HG03139 (cell line): Measurements from ENCODE around the gene ACOXL.

ENCODE experiments used
- ATAC-seq: cut with Tn5 transposase; IDR thresholded peaks from one replicate; pipeline ENCODE4 v1.9.1; 2021; ENCODE audit not compliant: unreplicated experiment

ACOXL gene

DNA sequence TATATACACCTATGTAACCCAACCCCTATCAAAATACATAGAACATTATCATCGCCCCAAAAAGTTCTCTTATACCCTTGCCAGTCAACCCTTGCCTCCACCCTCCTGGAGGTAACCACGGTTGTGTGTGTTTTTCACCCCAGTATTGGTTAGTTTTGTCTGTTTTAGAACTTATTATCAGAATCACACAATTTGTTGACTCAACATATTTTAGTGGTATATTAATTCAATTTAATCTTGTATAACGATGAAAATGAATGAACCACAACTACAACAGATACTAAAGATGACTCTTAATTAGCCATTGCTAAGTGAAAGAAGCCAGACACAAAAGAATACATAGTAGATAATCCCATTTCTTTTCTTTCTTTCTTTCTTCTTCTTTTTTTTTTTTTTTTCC is 19.3 kb downstream of the ACOXL start:
- no peak for ATAC-seq

DNA sequence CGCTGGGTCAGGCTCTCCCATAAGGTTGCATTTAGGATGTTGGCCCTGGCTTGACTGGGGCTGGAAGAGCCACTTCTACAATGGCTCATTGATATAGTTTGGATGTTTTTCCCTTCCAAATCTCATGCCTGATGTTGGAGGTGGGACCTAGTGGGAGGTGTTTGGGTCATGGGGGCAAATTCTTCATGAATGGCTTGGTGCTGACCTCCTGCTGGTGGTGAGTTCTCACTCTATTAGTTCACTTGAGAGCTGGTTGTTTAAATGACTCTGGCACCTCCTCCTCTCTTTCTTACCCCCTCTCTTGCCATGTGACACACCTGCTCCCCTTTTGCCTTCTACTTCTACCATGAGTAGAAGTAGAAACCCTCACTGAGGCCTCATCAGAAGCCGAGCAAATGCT is 20.5 kb downstream of the ACOXL start:
- ATAC-seq = no peak

- ATAC-seq = no peak
These were observed 23.2 kb downstream of the ACOXL start for GRCh38 chr2:110755491-110756078.

DNA sequence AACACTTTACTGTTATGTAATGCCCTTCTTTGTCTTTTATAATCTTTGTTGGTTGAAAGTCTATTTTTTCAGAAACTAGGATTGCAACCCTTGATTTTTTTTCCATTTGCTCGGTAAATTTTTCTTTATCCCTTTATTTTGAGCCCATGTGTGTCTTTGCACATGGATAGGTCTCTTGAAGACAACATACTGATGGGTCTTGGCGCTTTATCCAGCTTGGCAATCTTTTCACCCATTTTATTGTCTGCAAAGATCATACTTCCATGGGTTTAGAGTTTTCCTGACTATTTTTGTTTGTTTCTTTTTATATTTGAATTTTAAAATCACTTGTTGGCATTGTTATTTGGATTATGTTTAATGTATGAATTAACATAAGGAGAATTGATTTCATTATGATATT is 27.0 kb downstream of the ACOXL start:
- no peak for ATAC-seq

GRCh38 chr2:110764931-110765330 is 32.6 kb downstream of the ACOXL start:
- ATAC-seq = no peak

GRCh38 chr2:110766291-110766690 is 33.9 kb downstream of the ACOXL start:
- no peak for ATAC-seq

- no peak for ATAC-seq
These were observed 36.2 kb downstream of the ACOXL start for GRCh38 chr2:110768591-110768990.

DNA sequence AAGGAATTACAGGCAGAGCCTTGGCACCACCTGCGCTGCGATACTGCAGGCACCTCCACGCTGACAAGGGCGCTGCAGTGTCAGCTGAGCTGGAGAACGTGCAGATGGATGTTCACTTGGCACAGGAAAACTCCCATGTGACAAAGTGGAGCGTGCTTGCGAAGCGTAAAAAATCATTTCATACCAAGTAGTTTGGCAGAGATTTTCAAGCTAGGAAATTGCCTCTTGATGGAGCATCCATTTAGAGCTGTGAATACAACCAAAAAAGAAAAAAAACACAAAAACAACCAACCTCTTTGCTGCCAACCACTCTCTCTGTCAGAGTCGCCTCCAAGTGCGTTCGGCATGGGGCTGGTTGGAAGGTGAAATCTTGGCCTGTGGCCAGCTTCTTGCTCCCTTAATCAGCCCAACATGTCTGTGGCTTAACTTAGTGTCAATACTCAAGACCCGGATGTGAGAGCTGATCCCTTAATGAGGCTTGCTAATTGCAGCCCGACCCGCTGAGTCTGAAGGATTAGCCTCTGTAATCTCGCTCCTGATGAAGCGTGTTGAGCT is 38.1 kb downstream of the ACOXL start:
- ATAC-seq = no peak

- no peak for ATAC-seq
These were observed 38.6 kb downstream of the ACOXL start for GRCh38 chr2:110770959-110771431.

- ATAC-seq = no peak
These were observed 39.4 kb downstream of the ACOXL start for GRCh38 chr2:110771547-110772382.

- no peak for ATAC-seq
These were observed 40.0 kb downstream of the ACOXL start for GRCh38 chr2:110772383-110772755.

DNA sequence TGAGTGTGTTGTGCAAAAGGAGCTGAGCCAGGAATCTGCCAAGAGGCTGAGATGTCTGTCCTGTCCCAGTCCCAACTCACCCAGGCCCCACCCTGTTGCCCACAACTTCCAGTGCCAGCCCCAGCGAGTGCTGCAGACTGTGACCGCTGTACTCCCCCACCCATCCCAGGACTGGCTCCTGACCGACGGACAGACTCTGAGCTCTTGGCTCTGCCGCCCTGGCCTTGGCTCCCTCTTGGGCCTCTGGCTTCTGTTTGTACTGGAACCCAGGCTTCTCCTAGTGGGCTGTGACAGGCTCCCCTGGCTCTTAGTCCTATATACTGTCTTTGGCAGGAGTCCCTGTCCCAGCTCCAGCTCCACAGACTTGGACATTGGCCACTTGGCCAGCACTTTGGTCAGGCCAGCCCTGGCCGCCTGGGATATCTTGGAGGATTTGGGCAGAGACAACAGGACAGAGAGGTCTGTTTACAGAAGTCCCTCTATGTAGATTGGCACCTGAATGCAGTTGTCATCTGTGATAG is 41.1 kb downstream of the ACOXL start:
- ATAC-seq = no peak

DNA sequence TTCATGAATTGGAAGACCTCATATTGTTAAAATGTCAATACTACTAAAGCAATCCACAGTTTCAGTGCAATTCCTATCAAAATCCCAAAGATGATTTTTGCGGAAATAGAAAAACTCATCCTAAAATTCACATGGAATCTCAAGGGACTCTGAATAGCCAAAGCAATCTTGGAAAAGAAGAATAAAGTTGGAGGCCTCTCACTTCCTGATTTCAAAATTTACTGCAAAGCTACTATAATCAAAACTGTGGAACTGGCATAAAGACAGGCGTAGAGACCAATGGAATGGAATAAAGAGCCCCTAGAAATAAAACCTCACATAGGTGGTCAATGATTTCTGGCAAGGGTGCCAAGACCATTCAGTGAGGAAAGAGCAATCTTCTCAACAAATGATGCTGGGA is 42.3 kb downstream of the ACOXL start:
- no peak for ATAC-seq

DNA sequence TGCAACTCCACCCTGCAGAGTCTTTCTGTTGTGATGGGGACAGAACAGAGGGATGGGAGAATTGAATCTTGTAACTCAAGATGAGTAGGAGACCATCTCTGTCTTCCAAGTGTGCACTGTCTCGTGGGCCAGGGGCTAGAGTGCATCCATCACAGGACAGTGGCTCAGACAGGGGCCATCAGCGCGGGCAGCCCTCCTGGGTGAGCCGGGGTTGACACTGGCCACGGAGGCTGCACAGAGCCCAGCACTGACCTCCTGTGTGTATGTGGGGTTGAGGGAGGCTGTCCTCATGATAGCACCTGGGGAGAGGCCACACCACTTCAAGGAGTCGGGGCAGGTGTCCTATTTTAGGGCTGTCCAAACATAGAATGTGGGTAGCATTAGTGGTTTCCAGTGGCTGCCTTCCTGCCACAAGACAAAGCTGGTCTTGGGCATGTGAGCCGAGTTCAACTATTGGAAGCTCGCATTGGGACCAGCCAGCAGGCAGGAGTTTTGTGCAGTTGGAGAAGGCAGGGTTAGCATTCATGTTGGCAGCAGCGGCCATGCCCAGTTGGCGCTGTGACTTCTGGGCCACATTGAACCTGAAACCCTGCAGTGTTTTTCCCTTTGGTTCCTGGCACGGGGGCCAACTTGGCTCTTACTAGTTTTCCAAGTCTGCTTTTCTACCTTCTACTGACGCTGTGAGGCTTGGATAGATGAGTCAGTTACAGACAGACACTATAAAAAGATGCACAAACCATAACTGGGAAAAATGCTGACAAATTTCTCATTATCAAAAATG is 45.3 kb downstream of the ACOXL start:
- no peak for ATAC-seq

DNA sequence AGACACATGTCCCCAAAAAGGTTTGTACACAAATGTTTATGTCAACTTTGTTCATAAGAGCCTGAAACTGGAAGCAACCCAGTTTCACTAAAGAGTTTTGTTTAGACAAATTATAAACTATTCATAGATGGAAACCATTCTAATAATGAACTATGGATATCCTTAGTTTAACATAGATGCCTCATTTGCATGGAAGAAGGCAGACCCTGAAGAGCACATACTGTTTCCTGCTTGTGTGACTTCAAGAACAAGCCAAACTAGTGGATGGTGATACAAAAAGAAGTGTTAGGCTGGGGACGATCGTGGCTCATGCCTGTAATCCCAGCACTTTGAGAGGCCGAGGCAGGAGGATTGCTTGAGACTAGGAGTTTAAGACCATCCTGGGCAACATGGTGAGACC is 48.1 kb downstream of the ACOXL start:
- no peak for ATAC-seq

DNA sequence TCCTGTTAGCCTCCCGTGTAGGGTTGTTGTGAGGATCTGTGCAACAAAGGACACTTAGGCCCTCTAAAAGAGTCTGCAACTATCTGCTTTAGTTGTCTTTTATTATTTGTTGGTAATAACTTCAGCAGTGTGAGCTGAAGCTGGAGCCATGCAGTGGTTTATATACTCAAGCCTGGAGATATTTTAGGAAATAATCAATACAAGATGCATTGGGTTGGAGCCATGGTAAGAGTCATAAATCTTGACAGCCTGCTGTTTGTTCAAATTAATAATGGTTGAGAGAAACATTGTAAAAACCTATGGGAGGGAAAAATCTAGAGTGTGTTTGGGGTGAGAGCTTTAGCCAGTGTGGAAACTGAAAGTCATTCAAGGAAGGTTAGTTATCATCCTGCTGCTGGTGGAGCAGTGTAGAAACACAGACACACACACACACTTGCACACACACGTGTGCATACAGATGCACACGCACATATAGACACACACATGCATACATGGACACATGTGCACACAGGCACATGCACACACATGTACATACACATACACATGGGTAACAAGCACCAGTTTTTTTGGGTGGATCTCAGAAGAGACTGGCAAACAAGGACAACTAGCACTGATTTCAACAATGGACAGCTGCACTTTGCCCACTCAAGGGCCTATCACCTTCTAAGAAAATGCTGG is 51.0 kb downstream of the ACOXL start:
- no peak for ATAC-seq

- ATAC-seq = no peak
These were observed 51.8 kb downstream of the ACOXL start for GRCh38 chr2:110784047-110784631.

DNA sequence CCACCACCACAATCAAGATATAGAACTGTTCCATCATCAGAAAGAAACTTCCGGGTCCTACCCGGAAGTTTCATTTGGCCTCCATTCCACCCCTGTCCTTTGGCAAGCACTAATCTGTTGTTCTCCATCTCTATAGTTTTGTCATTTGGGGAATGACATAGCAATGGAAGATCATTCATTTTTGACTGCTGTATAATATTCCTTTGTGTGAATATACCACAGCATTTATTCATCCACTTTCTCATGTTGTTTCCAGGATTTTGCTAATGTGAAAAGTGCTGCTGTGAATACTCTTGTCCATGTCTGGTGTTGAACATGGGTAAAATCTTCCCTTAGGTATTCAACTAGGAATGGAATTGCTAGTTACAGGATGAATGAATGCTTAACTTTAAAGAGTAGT is 53.1 kb downstream of the ACOXL start:
- no peak for ATAC-seq

- no peak for ATAC-seq
These were observed 56.6 kb downstream of the ACOXL start for GRCh38 chr2:110788976-110789375.

DNA sequence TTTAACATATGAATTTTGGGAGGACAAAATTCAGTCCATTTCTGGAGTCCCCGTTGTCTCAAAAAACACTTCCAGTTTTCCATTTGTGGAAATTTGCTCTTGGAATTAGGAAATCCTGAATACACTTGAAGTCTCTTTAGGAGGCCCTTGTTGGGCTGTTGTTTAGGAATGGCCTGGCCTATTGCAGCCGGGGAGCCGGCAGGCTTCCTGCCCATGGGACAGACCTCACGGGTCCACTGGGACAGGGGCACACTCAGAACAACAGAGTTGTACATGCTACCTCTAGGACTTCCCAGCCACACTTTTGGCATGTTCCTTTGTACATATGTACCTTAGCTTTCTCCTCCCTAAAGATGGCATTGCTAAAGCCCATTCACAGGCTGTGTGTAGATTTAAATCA is 57.3 kb downstream of the ACOXL start:
- no peak for ATAC-seq
